GM18951 (cell line): ENCODE results near the gene MRPL28.
"Not testable (repeated sequence)": the region's sequence is repeated elsewhere in the genome, so short reads cannot be mapped to it uniquely, and the experiment has no call there.

Source experiments
- POLR2A ChIP-seq: IDR thresholded peaks from 4 replicates; pipeline ENCODE4 v1.6.1; 2011; ENCODE audit warnings: mild to moderate bottlenecking; ENCODE audit not compliant: insufficient read length, insufficient read depth; ENCODE audit errors: extremely low read depth
- in situ Hi-C: fragments of 300-500 bp; cut with MboI; formaldehyde crosslinking; loops from one replicate; pipeline ENCODE4 v1.12.0; 2022; ENCODE audit warnings: low sequenced_read_pairs, mixed read lengths, inconsistent platforms; ENCODE audit not compliant: unreplicated experiment

Gene MRPL28

DNA sequence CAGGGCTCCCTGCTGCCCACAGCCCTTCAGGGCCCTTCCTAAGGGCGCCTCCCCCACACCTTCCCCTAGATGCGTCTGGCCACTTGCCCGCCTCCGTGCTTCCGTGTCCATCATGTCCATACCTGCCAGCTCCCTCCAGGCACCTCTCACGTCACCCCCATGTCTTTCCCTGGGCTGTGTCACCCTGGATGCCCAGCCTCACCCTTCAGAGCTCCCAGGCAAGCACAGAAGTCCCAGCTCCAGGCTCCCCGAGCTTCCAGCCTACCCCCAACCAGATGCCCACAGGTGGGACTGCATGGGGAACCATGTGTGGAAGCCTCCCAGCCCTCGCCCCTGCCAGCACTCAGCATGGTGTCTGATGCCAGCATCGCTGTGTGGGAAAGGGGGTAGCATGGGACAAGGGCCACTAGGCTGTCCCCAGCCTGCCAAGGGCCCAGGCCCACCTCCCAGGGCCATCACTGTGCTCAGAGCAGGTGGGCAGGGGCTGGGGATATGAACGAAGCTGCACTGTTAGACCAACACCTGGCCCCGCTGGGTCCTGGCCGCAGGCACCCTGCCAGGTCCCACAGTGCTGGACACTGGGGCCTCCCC is 16.0 kb downstream of the MRPL28 start:
- no peak for TF ChIP-seq POLR2A
- in situ Hi-C loops, result no loop called here

DNA sequence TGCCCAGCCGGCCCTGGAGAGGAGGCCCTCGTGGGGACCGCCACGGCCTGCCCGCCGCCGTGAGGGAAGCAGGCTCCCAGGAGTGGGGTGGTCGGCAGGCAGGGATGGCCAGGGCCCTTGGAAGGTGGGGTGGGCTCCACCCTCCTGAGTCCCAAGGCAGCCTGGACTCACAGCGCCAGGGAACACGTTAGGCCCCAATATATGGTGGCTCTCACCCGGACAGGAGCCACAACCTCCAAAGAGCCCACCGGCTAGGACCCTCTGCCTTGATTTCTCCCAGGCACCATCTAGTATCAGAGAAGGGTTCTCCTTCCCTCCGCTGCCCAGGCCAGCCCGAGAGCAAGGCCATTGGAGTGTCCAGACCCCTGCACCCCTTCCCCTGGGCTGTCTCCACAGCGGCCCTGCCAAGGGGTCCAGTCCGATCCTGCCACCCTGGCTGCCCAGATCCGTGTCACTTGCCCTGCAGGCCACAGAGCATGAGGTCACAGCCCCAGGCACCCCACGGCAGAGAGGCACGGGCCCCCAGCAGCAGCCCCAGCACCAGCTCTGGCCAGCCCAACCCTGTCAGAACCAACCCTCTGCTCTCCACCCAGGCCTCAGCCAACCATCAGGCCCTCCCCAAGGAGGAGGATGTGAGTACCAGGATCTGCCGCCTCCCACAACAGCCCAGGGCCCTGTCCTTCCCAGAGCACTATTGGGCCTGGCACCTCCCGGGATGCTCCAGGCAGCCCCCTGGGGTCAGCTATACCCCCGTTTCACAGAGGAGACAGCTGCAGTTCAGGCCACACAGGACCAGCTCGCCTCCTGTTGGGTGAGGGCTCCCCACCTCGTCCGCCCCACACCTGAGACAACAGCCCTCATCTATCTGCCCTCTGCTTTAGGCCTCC is 16.7 kb downstream of the MRPL28 start:
- in situ Hi-C loops, result no loop called here
- no peak for TF ChIP-seq POLR2A

- peak; percentile 77 for TF ChIP-seq POLR2A
- in situ Hi-C loops, result no loop called here
Observed at GRCh38 chr16:352547-353403, 17.6 kb downstream of the MRPL28 start, which contains the start of gene AXIN1. Gene AXIN1 (minus strand): TSS chr16:352723. CDS start chr16:347025, 5,698 bp downstream.

DNA sequence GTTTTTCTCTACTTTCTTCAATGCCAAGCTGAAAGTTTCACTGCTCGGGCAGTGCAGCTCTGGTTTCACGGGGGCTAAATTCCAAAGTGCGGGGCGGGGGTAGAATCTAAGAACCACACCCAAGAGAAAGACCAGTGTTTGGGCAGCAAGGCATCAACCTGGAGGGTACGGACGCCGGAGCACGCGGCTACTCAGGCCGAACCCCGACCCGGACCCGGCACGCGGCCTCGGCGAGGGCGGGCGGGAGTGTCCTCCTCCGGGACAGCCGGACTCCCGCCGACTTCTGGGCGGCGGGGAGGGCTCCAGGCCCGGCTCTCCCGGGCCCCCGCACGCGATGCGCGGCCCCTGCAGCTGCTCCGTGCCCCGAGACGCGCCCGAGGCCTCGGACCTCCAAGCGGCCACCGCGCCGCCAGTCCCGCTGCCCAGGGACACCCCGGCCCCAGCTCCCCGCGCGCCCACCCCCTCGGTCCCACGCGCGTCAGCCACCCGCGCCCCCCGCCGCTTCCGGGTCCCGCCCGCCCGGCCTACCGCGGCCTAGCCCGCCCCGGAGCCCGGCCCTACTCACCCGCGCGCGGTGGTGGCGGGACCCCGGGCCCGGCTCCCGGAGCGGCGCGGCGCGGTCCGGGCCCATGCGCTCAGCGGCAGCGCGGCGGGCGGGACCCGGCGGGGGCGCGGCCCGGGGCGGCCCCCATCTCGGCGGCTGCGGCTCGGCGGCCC is 18.4 kb downstream of the MRPL28 start:
- TF ChIP-seq POLR2A, result no peak
- in situ Hi-C loops, result no loop called here

DNA sequence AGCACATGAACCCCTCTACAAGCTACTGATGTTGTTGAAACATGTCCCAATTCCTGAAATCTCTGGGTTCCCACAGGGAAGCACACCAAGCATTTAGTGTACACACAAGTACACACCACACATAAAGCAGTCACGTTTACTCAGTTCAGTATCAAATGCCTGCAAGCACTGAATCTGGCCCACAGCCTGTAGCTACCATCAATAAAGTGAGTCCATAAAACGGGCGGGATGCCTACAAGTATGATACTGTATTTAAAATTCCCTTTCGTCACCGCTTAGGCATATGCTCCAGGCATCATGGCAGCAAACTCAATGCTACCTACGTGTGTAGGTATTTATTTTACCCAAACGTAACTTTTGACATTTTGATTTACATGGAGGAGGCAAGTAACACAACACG is 20.1 kb downstream of the MRPL28 start:
- TF ChIP-seq POLR2A, result no peak
- in situ Hi-C loops, result no loop called here

GRCh38 chr16:349211-349610 is 21.1 kb downstream of the MRPL28 start:
- in situ Hi-C loops, result no loop called here
- TF ChIP-seq POLR2A, result no peak

DNA sequence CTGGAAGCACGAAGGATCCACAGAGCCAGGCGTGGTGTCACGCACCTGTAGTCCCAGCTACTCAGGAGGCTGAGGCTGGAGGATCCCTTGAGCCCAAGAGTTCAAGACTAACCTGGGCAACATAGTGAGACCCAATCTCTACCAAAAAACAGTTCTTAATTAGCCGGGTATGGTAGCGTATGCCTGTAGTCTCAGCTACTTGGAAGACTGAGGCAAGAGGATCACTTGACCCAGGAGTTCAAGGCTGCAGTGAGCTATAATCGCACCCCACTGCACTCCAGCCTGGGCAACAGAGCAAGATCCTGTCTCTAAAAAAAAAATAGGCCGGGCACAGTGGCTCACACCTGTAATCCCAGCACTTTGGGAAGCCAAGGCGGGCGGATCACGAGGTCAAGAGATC is 21.8 kb downstream of the MRPL28 start:
- in situ Hi-C loops, result not testable (repeated sequence)

GRCh38 chr16:347203-347602 is 23.1 kb downstream of the MRPL28 start:
- no peak for TF ChIP-seq POLR2A
- in situ Hi-C loops, result no loop called here

- TF ChIP-seq POLR2A, result no peak
- in situ Hi-C loops, result no loop called here
Observed at GRCh38 chr16:346587-346986, 23.8 kb downstream of the MRPL28 start.

DNA sequence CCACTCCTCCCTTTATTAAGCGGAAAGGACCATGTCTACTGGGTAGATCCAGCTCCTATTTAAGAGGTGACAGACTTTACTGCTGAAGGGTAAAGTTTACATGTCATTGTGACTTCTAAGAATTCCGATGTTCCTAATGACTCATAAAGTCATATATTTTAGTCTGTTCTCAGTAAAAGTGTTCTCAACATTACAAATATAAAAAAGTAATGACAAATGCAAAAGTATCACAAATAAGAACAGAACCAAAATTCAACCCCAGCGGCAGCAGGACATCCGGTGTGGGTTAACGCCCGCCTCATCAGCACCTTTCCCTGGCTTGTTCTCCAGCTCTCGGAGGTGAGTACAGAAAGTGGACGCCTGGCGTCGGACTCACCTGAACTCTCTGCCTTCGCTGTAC is 24.6 kb downstream of the MRPL28 start:
- TF ChIP-seq POLR2A, result no peak

GRCh38 chr16:342455-343213 is 27.7 kb downstream of the MRPL28 start:
- no peak for TF ChIP-seq POLR2A

More for the DNA sequence above, 24.6 kb downstream of the MRPL28 start:
- in situ Hi-C loops, result no loop called here

GRCh38 chr16:341974-342336 is 28.4 kb downstream of the MRPL28 start:
- in situ Hi-C loops, result not testable (repeated sequence)

More at GRCh38 chr16:342455-343213, 27.7 kb downstream of the MRPL28 start:
- in situ Hi-C loops, result no loop called here

DNA sequence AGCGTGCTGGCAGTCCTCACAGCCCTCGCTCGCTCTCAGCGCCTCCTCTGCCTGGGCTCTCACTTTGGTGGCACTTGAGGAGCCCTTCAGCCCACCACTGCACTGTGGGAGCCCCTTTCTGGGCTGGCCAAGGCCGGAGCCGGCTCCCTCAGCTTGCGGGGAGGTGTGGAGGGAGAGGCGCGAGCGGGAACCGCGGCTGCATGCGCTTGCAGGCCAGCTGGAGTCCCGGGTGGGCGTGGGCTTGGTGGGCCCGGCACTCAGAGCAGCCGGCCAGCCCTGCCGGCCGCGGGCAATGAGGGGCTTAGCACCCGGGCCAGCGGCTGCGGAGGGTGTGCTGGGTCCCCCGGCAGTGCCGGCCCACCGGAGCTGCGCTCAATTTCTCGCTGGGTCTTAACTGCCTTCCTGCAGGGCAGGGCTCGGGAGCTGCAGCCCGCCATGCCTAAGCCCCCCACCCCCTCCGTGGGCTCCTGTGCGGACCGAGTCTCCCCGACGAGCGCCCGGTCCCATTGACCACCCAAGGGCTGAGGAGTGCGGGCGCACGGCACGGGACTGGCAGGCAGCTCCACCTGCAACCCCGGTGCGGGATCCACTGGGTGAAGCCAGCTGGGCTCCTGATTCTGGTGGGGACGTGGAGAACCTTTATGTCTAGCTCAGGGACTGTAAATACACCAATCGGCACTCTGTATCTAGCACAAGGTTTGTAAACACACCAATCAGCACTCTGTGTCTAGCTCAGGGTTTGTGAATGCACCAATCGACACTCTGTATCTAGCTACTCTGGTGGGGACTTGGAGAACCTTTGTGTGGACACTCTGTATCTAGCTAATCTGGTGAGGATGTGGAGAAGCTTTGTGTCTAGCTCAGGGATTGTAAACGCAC is 29.0 kb downstream of the MRPL28 start:
- in situ Hi-C loops, result not testable (repeated sequence)
